AG04449 (cell line): Measurements from ENCODE around the gene JPH3.
A peak's percentile ranks its signal among the peaks of the same experiment; 100 is the strongest.

ENCODE experiments used
- CTCF ChIA-PET: fragments of 350-600 bp; formaldehyde crosslinking; extraction: SDS; loops from one replicate; lab custom pipeline; 2021; ENCODE audit warnings: antibody characterized with exemption; lab: Yijun Ruan, JAX
- POLR2A ChIA-PET: fragments of 400-600, 350-600 bp; formaldehyde crosslinking; extraction: SDS; loops from one replicate; lab custom pipeline; 2020; ENCODE audit warnings: antibody characterized with exemption, inconsistent platforms; lab: Yijun Ruan, JAX
- DNase-seq: peaks from one replicate; pipeline ENCODE4 v3.0.0-alpha.2; 2010; ENCODE audit warnings: low read depth, low spot score
- H3K4me3 ChIP-seq: 2 replicates; pipeline ENCODE4 v1.5.1; 2011; ENCODE audit warnings: low read depth, mild to moderate bottlenecking, control low read depth, low read length
- TF ChIP-seq, protein P1 (sequence below): IDR thresholded peaks from one replicate; pipeline ENCODE4 v1.5.1; 2011; ENCODE audit warnings: mild to moderate bottlenecking, moderate library complexity, low read length, control low read depth, inconsistent platforms; ENCODE audit not compliant: insufficient read depth; ENCODE audit errors: missing control alignments

The JPH3 gene

DNA sequence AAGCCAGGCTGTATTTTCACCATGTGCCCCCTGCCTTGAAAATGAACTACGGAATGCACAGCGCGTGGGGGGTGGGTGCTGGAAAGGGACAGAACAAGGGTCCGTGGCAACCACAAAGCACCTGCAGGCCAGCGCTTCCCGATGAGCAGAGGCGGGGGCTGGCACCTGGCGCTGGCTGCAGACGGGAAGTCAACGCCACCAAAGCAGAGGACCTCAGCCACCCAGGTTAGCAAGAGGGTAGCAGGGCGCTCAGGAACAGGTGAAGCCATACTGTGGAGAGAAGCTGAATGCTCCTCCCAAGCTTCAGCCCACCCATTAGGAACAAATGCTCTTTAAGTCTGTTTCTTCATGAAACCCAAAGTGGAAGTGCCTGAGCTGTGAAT, 98.8 kb downstream of the JPH3 start:
- TF ChIP-seq, protein P1, sequence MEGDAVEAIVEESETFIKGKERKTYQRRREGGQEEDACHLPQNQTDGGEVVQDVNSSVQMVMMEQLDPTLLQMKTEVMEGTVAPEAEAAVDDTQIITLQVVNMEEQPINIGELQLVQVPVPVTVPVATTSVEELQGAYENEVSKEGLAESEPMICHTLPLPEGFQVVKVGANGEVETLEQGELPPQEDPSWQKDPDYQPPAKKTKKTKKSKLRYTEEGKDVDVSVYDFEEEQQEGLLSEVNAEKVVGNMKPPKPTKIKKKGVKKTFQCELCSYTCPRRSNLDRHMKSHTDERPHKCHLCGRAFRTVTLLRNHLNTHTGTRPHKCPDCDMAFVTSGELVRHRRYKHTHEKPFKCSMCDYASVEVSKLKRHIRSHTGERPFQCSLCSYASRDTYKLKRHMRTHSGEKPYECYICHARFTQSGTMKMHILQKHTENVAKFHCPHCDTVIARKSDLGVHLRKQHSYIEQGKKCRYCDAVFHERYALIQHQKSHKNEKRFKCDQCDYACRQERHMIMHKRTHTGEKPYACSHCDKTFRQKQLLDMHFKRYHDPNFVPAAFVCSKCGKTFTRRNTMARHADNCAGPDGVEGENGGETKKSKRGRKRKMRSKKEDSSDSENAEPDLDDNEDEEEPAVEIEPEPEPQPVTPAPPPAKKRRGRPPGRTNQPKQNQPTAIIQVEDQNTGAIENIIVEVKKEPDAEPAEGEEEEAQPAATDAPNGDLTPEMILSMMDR: no peak
- no peak for DNase-seq
- ChIA-PET POLR2A (no interaction called here), CTCF (interaction anchor here (0.9 to 2.5 kb wide), 6 partner anchors 11 to 284 kb away, joined by 3 to 18 read pairs (median 8); no protein-coding TSS in a partner anchor)
- no peak overlapping the region for H3K4me3 ChIP-seq

DNA sequence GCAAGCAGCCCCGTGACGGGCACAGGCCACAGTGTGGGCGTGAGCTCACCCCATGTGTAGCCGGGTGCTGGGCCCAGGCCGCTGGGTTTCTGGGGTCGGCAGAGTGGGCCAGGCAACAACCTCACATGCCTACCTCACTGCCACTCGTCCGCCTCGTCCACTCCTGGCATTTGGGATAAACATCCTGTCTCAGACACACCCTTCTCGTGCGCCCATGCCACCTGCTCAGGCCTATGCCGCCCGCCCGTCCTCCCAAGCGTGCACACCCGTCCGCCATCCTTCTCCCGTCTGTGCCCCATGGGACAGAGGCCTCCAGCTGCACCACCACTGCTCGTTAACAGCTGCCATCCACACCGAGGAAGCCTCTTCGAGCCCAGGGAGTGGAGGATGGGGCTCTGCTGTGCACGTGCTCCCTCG, 99.2 kb downstream of the JPH3 start:
- ChIA-PET POLR2A (no interaction called here), CTCF (interaction anchor here (0.7 to 2.6 kb wide), 13 partner anchors 9 to 285 kb away, joined by 3 to 25 read pairs (median 5); no protein-coding TSS in a partner anchor)
- TF ChIP-seq, protein P1: no peak
- H3K4me3 ChIP-seq: no peak overlapping the region
- no peak for DNase-seq

DNA sequence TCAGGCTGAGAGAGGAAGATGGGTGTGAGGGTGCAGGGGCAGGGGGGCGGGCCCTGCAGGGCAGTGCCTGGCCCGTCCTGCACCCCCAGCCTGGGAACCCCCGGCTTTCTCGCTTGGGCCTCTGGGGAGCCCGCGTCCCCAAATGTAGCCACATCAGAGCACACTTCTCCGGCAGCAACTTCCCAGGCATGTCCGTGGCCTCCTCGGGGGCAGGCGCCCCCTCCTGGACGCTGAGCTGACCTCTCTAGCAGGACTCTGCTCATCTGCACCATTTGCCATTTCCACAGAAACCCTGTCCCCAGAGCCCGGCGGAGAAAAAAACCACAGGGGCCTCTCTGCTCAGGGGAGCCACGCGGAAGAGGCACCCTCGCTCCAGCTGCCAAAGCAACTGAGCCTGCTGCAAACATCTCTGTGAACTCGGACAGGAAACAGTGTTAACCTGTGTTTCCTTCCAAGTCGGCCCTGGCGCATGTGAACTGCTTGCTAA, 100.1 kb downstream of the JPH3 start:
- ChIA-PET POLR2A (no interaction called here), CTCF (interaction anchor here (0.7 to 2.6 kb wide), 21 partner anchors 9 to 310 kb away, joined by 3 to 25 read pairs (median 4); partner anchors contain the start of gene KLHDC4)
- TF ChIP-seq, protein P1: peak; percentile 69
- H3K4me3 ChIP-seq: no peak overlapping the region
- no peak for DNase-seq

DNA sequence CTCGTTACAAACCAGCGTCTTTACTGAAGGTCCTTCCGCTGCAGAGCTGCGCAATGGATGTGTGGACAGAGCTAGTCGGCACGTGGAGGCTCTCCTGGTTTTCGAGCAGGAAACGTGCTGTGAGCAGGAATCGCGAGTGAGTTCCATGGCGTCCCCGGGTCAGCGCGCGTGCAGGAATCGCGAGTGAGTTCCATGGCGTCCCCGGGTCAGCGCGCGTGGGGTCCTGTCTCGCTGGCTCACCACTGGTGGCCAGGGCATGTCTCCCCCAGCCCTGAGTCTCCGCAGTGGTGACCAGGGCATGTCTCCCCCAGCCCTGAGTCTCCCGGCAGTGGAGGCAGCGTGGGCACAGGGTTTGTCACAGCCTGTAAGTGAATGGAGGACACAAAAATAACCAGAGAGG, 100.8 kb downstream of the JPH3 start:
- TF ChIP-seq, protein P1: no peak
- no peak for DNase-seq
- POLR2A ChIA-PET: no interaction called here
- H3K4me3 ChIP-seq: no peak overlapping the region
- CTCF ChIA-PET: interaction anchor here (0.7 to 2.6 kb wide), 16 partner anchors 9 to 310 kb away, joined by 3 to 25 read pairs (median 4); no protein-coding TSS in a partner anchor

DNA sequence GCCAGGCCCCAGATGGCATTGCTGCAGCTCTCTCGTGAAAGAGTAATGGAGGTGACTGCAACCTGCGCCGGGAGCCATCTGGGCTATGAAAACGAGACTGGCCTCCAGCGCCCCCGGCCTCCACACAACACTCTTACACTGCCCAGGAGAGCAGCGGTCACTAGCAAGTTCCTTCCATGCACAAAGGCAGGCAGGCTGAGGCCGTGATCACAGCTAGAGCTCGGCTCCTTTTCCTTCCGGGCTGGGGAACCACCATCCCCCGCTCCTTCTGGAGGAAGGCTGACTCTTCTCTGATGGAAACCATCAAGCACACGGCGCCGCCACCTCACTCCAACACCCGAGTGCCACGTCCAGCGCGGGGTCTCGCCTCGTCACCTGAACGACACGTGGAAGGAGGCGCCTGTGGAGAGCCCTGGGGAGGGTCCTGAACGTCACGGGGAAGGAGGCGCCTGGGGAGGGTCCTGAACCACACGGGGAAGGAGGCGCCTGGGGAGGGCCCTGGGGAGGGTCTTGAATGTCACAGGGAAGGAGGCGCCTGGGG, 101.6 kb downstream of the JPH3 start:
- ChIA-PET CTCF (interaction anchor here (1.3 to 2.6 kb wide), 7 partner anchors 9 to 121 kb away, joined by 3 to 25 read pairs (median 4); no protein-coding TSS in a partner anchor), POLR2A (no interaction called here)
- DNase-seq: no peak
- TF ChIP-seq, protein P1: no peak
- no peak overlapping the region for H3K4me3 ChIP-seq

DNA sequence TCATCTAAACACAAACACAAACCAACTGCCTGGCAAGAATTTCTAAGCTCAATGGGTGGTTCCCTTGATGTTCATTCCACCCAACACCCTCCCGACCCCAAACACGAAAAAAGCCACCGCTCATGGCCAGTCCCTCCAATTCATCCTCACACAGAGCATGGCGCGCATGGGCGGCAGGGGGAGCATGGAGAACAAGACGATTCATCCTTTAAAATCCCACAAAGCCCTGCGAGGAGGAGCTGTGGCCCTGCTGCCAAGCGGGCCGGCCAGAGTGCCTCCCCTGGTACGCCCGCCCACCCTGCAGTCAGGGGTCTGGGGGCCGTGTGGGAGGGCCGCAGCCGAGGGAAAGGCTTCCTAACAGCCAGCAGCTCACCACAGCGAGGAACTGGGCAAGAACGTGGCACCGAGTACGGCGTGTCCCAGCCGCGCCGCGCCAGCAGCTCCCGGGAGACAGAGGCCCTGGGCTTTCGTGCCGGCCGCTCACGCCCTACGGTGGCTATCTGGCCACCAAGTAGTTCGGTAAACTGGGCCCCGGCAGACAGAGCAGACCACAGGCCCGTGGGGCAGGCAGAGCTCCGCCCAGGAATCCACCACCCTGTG, 102.5 kb downstream of the JPH3 start:
- POLR2A ChIA-PET: no interaction called here
- DNase-seq: no peak
- H3K4me3 ChIP-seq: no peak overlapping the region
- TF ChIP-seq, protein P1: no peak
- CTCF ChIA-PET: interaction anchor here (1.0 to 1.7 kb wide), 4 partner anchors 10 to 68 kb away, joined by 3 to 4 read pairs (median 3); no protein-coding TSS in a partner anchor
